ENCODE results near the gene ZNF410. TPM values are rescaled to one million over a fixed set of nuclear protein-coding genes. Genes with fewer than 3 reads are reported as not detected.
"Not testable (repeated sequence)": the region's sequence is repeated elsewhere in the genome, so short reads cannot be mapped to it uniquely, and the experiment has no call there.

ZNF410 gene
- total RNA-seq, 1 donor = 83.2 TPM

GRCh38 chr14:73903028-73903427 lies 16.4 kb downstream of the ZNF410 start:
- peaks cover 8% of the 10 kb centered on the region for H4K20me1 ChIP-seq (ENCODE audit: insufficient read depth, low read length)
- no peak overlapping the region for H3K4me2 ChIP-seq (ENCODE audit: insufficient read depth, low read length)
- H3K9me3 ChIP-seq (ENCODE audit: low read depth, low read length) = no peaks in the 10 kb centered on the region
- H3K4me1 ChIP-seq (ENCODE audit: insufficient read depth, low read length) = peaks cover 7% of the 10 kb centered on the region
- H3K27ac ChIP-seq (ENCODE audit: low read depth, low read length) = peak overlapping the region; percentile 33
- no peak overlapping the region for H2AFZ ChIP-seq (ENCODE audit: low read length)
- no peak overlapping the region for H3K4me3 ChIP-seq (ENCODE audit: insufficient read depth, low read length)
- no peak for DNase-seq (ENCODE audit: insufficient read length, low spot score, missing footprints)
- peaks cover 62% of the 10 kb centered on the region for H3K36me3 ChIP-seq (ENCODE audit: insufficient read depth, low read length)
- TF ChIP-seq CTCF (IDR thresholded peaks at IDR 0.05; ENCODE audit: extremely low read depth, low read depth, low read length) = no peak
- no peaks in the 10 kb centered on the region for H3K27me3 ChIP-seq (ENCODE audit: insufficient read depth, low read length)
- H3K79me2 ChIP-seq (ENCODE audit: insufficient read depth, low read length) = peaks cover 23% of the 10 kb centered on the region

DNA sequence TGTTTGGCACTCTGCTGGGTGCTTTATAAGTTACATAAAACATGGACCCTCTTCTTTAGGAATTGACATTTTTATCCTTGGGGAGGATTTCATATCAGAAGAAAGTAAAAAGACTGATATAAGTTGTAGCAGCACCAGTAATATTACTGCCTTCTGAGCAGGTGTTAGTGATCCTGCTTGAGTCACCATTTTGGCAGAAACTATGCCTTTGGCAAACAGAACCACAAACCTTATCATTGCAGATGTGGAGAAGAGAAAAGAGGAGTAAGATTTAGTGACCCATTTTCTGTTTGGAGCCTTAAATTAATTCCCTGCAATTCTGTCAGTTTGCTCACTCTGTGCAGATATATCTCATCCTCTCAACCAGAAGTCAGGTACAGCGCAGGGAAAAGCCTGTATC lies 23.0 kb downstream of the ZNF410 start:
- peaks cover 65% of the 10 kb centered on the region for H3K36me3 ChIP-seq (ENCODE audit: insufficient read depth, low read length)
- no peak for TF ChIP-seq CTCF (IDR thresholded peaks at IDR 0.05; ENCODE audit: extremely low read depth, low read depth, low read length)
- H2AFZ ChIP-seq (ENCODE audit: low read length) = no peak overlapping the region

GRCh38 chr14:73913256-73913655 lies 26.6 kb downstream of the ZNF410 start:
- TF ChIP-seq CTCF (IDR thresholded peaks at IDR 0.05; ENCODE audit: extremely low read depth, low read depth, low read length) = no peak
- DNase-seq (ENCODE audit: insufficient read length, low spot score, missing footprints) = no peak
- H3K36me3 ChIP-seq (ENCODE audit: insufficient read depth, low read length) = peaks cover 38% of the 10 kb centered on the region
- no peaks in the 10 kb centered on the region for H3K9me3 ChIP-seq (ENCODE audit: low read depth, low read length)
- peak overlapping the region; percentile 21 for H3K27ac ChIP-seq (ENCODE audit: low read depth, low read length)
- no peaks in the 10 kb centered on the region for H3K27me3 ChIP-seq (ENCODE audit: insufficient read depth, low read length)
- H3K4me3 ChIP-seq (ENCODE audit: insufficient read depth, low read length) = no peak overlapping the region
- no peak overlapping the region for H2AFZ ChIP-seq (ENCODE audit: low read length)
- H3K4me1 ChIP-seq (ENCODE audit: insufficient read depth, low read length) = peaks cover 7% of the 10 kb centered on the region
- peaks cover 58% of the 10 kb centered on the region for H3K79me2 ChIP-seq (ENCODE audit: insufficient read depth, low read length)
- H3K4me2 ChIP-seq (ENCODE audit: insufficient read depth, low read length) = no peak overlapping the region
- peaks cover 2% of the 10 kb centered on the region for H4K20me1 ChIP-seq (ENCODE audit: insufficient read depth, low read length)

More for the DNA sequence above, 23.0 kb downstream of the ZNF410 start:
- peaks cover 41% of the 10 kb centered on the region for H3K79me2 ChIP-seq (ENCODE audit: insufficient read depth, low read length)
- no peak overlapping the region for H3K4me2 ChIP-seq (ENCODE audit: insufficient read depth, low read length)
- DNase-seq (ENCODE audit: insufficient read length, low spot score, missing footprints) = no peak
- H3K9me3 ChIP-seq (ENCODE audit: low read depth, low read length) = no peaks in the 10 kb centered on the region
- no peaks in the 10 kb centered on the region for H3K27me3 ChIP-seq (ENCODE audit: insufficient read depth, low read length)
- H3K4me3 ChIP-seq (ENCODE audit: insufficient read depth, low read length) = no peak overlapping the region
- no peak overlapping the region for H3K27ac ChIP-seq (ENCODE audit: low read depth, low read length)
- peaks cover 4% of the 10 kb centered on the region for H3K4me1 ChIP-seq (ENCODE audit: insufficient read depth, low read length)
- H4K20me1 ChIP-seq (ENCODE audit: insufficient read depth, low read length) = no peaks in the 10 kb centered on the region

DNA sequence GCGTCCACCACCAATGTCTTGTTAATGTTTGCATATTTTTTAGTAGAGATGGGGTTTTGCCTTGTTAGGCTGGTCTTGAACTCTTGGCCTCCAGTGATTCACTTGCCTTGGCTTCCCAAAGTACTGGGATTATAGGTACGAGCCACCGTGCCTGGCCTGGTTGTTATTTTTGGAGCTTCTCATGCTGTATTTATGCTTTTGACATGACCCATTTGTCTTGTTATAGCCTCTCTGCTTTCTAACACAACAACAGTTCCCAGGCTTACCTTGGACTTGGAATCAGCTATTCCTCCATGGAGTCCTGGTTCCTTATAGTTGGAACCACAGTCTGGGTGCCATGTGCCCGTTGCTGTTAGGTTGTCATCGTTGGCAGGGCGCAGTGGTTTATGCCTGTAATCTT lies 29.7 kb downstream of the ZNF410 start:
- H4K20me1 ChIP-seq (ENCODE audit: insufficient read depth, low read length) = peaks cover 7% of the 10 kb centered on the region
- peaks cover 7% of the 10 kb centered on the region for H3K4me1 ChIP-seq (ENCODE audit: insufficient read depth, low read length)
- no peak overlapping the region for H3K4me2 ChIP-seq (ENCODE audit: insufficient read depth, low read length)
- no peak for DNase-seq (ENCODE audit: insufficient read length, low spot score, missing footprints)
- H3K27ac ChIP-seq (ENCODE audit: low read depth, low read length) = no peak overlapping the region
- no peaks in the 10 kb centered on the region for H3K9me3 ChIP-seq (ENCODE audit: low read depth, low read length)
- no peak for TF ChIP-seq CTCF (IDR thresholded peaks at IDR 0.05; ENCODE audit: extremely low read depth, low read depth, low read length)
- H3K79me2 ChIP-seq (ENCODE audit: insufficient read depth, low read length) = peaks cover 54% of the 10 kb centered on the region
- H3K27me3 ChIP-seq (ENCODE audit: insufficient read depth, low read length) = no peaks in the 10 kb centered on the region
- H3K4me3 ChIP-seq (ENCODE audit: insufficient read depth, low read length) = no peak overlapping the region
- H2AFZ ChIP-seq (ENCODE audit: low read length) = no peak overlapping the region
- H3K36me3 ChIP-seq (ENCODE audit: insufficient read depth, low read length) = peaks cover 31% of the 10 kb centered on the region

GRCh38 chr14:73919457-73919856 lies 32.8 kb downstream of the ZNF410 start:
- H3K27ac ChIP-seq (ENCODE audit: low read depth, low read length); H2AFZ ChIP-seq (ENCODE audit: low read length); H3K27me3 ChIP-seq (ENCODE audit: insufficient read depth, low read length); H3K4me3 ChIP-seq (ENCODE audit: insufficient read depth, low read length); H3K9me3 ChIP-seq (ENCODE audit: low read depth, low read length); H3K4me1 ChIP-seq (ENCODE audit: insufficient read depth, low read length); H4K20me1 ChIP-seq (ENCODE audit: insufficient read depth, low read length); DNase-seq (ENCODE audit: insufficient read length, low spot score, missing footprints); H3K4me2 ChIP-seq (ENCODE audit: insufficient read depth, low read length): not testable (repeated sequence)
- H3K79me2 ChIP-seq (ENCODE audit: insufficient read depth, low read length) = peaks cover 42% of the 10 kb centered on the region
- peaks cover 53% of the 10 kb centered on the region for H3K36me3 ChIP-seq (ENCODE audit: insufficient read depth, low read length)

Data from osteoblast (primary cell).